Fibroblast of villous mesenchyme (primary cell): ENCODE results near the gene KCNQ5. TPM values are rescaled to one million over a fixed set of nuclear protein-coding genes. Genes with fewer than 3 reads are reported as not detected.

Source experiments
- DNase-seq: peaks from one replicate; pipeline ENCODE4 v3.0.0-alpha.2; 2010; ENCODE audit warnings: low read depth
- H3K4me3 ChIP-seq: 2 replicates; pipeline ENCODE4 v1.5.1; 2011; ENCODE audit warnings: low read depth, mild to moderate bottlenecking, low read length
- CTCF ChIP-seq: IDR thresholded peaks from 2 replicates; pipeline ENCODE4 v1.5.1; 2012; ENCODE audit warnings: low read depth, mild to moderate bottlenecking, low read length; ENCODE audit not compliant: insufficient read depth
- total RNA-seq: library from RNA; depleted of rRNA; stranded (reverse); fragments of >200 nt; gene quantifications from 2 replicates; pipeline ENCODE4 v1.2.3, GENCODE V29; 2012

The KCNQ5 gene
- total RNA-seq, 1 donor = 0.86 TPM

- DNase-seq = no peak
- no peak overlapping the region for H3K4me3 ChIP-seq
- no peak for TF ChIP-seq CTCF
Observed at GRCh38 chr6:72817208-72817607, 195.3 kb downstream of the KCNQ5 start.

- H3K4me3 ChIP-seq = no peak overlapping the region
- no peak for TF ChIP-seq CTCF
- DNase-seq = no peak
Observed at GRCh38 chr6:72819609-72820008, 197.7 kb downstream of the KCNQ5 start.

- DNase-seq = no peak
- no peak overlapping the region for H3K4me3 ChIP-seq
- TF ChIP-seq CTCF = no peak
Observed at GRCh38 chr6:72820153-72820552, 198.3 kb downstream of the KCNQ5 start.

- no peak overlapping the region for H3K4me3 ChIP-seq
- DNase-seq = no peak
- no peak for TF ChIP-seq CTCF
Observed at GRCh38 chr6:72820906-72821305, 199.0 kb downstream of the KCNQ5 start.

GRCh38 chr6:72822023-72822422 lies 200.2 kb downstream of the KCNQ5 start:
- DNase-seq = peak; percentile 25
- TF ChIP-seq CTCF = no peak
- no peak overlapping the region for H3K4me3 ChIP-seq

GRCh38 chr6:72822691-72823090 lies 200.8 kb downstream of the KCNQ5 start:
- no peak overlapping the region for H3K4me3 ChIP-seq
- no peak for TF ChIP-seq CTCF
- no peak for DNase-seq

GRCh38 chr6:72824833-72825232 lies 203.0 kb downstream of the KCNQ5 start:
- H3K4me3 ChIP-seq = no peak overlapping the region
- no peak for DNase-seq
- no peak for TF ChIP-seq CTCF
